HG02852 (cell line): Measurements from ENCODE around the gene WDR35.
"Not testable (repeated sequence)": the region's sequence is repeated elsewhere in the genome, so short reads cannot be mapped to it uniquely, and the experiment has no call there.

Source experiments
- ATAC-seq: cut with Tn5 transposase; IDR thresholded peaks from one replicate; pipeline ENCODE4 v1.9.1; 2021; ENCODE audit warnings: mild to moderate bottlenecking, moderate library complexity; ENCODE audit not compliant: unreplicated experiment

Gene WDR35

GRCh38 chr2:19897623-19898245, 92.2 kb downstream of the WDR35 start:
- ATAC-seq = no peak

- no peak for ATAC-seq
These were observed 94.4 kb downstream of the WDR35 start for GRCh38 chr2:19895535-19895934.

- peak; percentile 20 for ATAC-seq
These were observed 95.6 kb downstream of the WDR35 start for GRCh38 chr2:19894134-19894792.

- ATAC-seq = peak; percentile 83
These were observed 96.3 kb downstream of the WDR35 start for GRCh38 chr2:19893520-19894133.

GRCh38 chr2:19891971-19892370, 97.9 kb downstream of the WDR35 start:
- ATAC-seq = not testable (repeated sequence)

GRCh38 chr2:19890104-19890503, 99.8 kb downstream of the WDR35 start:
- no peak for ATAC-seq

- no peak for ATAC-seq
These were observed 101.1 kb downstream of the WDR35 start for GRCh38 chr2:19888831-19889230.

GRCh38 chr2:19887510-19887909, 102.4 kb downstream of the WDR35 start:
- ATAC-seq = no peak

- no peak for ATAC-seq
These were observed 103.6 kb downstream of the WDR35 start for GRCh38 chr2:19886261-19886660.

- no peak for ATAC-seq
These were observed 104.1 kb downstream of the WDR35 start for GRCh38 chr2:19885791-19886190.

GRCh38 chr2:19883971-19884720, 105.8 kb downstream of the WDR35 start:
- ATAC-seq = no peak

GRCh38 chr2:19883486-19883885, 106.4 kb downstream of the WDR35 start:
- no peak for ATAC-seq

GRCh38 chr2:19882286-19882685, 107.6 kb downstream of the WDR35 start:
- ATAC-seq = no peak

- no peak for ATAC-seq
These were observed 108.0 kb downstream of the WDR35 start for GRCh38 chr2:19881908-19882265.

GRCh38 chr2:19881221-19881907, 108.5 kb downstream of the WDR35 start:
- no peak for ATAC-seq

- not testable (repeated sequence) for ATAC-seq
These were observed 109.7 kb downstream of the WDR35 start for GRCh38 chr2:19880191-19880590.

- ATAC-seq = no peak
These were observed 110.8 kb downstream of the WDR35 start for GRCh38 chr2:19879120-19879519.

- no peak for ATAC-seq
These were observed 111.4 kb downstream of the WDR35 start for GRCh38 chr2:19878268-19879046.

- ATAC-seq = no peak
These were observed 113.2 kb downstream of the WDR35 start for GRCh38 chr2:19876751-19877150.

GRCh38 chr2:19875280-19875679, 114.6 kb downstream of the WDR35 start:
- ATAC-seq = no peak
